HG03196 (cell line): Measurements from ENCODE around the gene NPIPA7.
"Not testable (repeated sequence)": the region's sequence is repeated elsewhere in the genome, so short reads cannot be mapped to it uniquely, and the experiment has no call there.

Experiments used
- ATAC-seq: cut with Tn5 transposase; IDR thresholded peaks from one replicate; pipeline ENCODE4 v1.9.1; 2021; ENCODE audit not compliant: unreplicated experiment

Gene NPIPA7

DNA sequence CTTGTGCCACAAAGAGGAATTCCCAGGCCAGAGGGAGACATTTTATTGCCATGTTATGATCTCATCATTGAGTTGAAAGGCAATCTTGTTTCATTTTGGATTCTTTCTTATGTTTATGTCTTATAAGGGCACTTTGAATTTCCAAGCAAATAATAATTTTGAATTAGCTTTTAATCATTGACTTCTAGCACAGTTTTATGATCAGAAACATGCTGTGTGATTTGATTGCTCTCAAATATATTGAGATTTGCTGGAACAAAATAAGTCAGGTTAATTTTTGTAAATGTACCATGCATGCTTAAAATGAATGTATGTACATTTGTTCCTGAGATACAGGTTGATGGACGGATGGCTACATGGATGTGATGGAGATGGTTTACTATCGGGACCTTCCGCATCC is at the start of gene NPIPA7:
NPIPA7 (plus strand) TSS at position 301 of the 400 bp plus-strand sequence. CDS start 105 bp downstream, outside the sequence.
- ATAC-seq, result not testable (repeated sequence)

DNA sequence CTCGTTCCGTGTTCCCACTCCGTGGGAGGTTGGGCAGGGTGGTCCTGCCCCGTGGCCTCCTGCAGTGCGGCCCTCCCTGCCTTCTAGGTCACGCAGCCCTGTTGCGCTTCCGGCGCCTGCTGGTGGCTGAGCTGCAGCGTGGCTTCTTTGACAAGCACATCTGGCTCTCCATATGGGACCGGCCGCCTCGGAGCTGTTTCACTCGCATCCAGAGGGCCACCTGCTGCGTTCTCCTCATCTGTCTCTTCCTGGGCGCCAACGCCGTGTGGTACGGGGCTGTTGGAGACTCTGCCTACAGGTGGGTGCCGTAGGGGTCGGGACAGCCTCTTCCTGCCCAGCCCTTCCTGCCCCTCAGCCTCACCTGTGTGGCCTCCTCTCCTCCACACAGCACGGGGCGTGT is 47.5 kb upstream of the NPIPA7 start:
- ATAC-seq, result not testable (repeated sequence)

DNA sequence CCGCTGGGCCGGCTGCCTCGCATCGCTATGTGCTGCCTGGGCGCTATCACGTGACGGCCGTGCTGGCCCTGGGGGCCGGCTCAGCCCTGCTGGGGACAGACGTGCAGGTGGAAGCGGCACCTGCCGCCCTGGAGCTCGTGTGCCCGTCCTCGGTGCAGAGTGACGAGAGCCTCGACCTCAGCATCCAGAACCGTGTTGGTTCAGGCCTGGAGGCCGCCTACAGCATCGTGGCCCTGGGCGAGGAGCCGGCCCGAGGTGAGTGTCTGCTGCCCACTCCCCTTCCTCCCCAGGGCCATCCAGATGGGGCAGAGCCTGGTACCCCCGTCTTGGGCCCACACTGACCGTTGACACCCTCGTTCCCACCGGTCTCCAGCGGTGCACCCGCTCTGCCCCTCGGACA is 21.4 kb upstream of the NPIPA7 start:
- ATAC-seq, result not testable (repeated sequence)

DNA sequence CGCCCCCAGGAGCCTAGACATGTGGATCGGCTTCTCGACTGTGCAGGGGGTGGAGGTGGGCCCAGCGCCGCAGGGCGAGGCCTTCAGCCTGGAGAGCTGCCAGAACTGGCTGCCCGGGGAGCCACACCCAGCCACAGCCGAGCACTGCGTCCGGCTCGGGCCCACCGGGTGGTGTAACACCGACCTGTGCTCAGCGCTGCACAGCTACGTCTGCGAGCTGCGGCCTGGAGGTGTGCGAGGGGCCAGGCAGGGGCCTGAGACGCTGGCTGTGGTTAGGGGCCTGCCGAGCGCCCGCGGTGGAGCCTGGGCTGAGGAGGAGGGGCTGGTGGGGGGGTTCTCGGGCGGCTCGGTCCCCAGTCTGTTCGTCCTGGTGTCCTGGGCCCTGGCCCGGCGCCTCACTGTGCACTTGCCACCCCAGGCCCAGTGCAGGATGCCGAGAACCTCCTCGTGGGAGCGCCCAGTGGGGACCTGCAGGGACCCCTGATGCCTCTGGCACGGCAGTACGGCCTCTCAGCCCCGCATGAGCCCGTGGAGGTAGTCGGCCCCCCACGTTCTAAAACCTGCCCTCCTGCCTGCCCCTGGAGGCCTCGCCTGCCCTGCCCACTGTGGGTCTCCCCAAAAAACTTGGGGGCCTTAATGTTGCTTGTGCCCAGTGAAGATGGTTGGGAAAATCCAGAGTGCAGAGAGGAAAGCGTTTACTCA is 20.2 kb upstream of the NPIPA7 start:
- not testable (repeated sequence) for ATAC-seq

DNA sequence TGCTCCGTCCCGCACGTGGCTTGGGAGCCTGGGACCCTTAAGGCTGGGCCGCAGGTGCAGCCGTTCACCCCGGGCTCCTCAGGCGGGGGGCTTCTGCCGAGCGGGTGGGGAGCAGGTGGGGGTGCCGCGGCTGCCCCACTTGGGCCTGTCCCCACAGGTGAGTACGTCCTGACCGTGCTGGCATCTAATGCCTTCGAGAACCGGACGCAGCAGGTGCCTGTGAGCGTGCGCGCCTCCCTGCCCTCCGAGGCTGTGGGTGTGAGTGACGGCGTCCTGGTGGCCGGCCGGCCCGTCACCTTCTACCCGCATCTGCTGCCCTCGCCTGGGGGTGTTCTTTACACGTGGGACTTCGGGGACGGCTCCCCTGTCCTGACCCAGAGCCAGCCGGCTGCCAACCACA is 15.3 kb upstream of the NPIPA7 start:
- ATAC-seq, result not testable (repeated sequence)

DNA sequence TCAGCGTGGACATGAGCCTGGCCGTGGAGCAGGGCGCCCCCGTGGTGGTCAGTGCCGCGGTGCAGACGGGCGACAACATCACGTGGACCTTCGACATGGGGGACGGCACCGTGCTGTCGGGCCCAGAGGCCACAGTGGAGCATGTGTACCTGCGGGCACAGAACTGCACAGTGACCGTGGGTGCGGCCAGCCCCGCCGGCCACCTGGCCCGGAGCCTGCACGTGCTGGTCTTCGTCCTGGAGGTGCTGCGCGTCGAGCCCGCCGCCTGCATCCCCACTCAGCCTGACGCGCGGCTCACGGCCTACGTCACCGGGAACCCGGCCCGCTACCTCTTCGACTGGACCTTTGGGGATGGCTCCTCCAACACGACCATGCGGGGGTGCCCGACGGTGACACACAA is 14.8 kb upstream of the NPIPA7 start:
- not testable (repeated sequence) for ATAC-seq

DNA sequence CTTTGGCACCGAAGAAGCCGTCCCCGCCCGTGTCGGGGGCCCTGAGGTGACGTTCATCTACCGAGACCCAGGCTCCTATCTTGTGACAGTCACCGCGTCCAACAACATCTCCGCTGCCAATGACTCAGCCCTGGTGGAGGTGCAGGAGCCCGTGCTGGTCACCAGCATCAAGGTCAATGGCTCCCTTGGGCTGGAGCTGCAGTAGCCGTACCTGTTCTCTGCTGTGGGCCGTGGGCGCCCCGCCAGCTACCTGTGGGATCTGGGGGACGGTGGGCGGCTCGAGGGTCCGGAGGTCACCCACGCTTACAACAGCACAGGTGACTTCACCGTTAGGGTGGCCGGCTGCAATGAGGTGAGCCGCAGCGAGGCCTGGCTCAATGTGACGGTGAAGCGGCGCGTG is 14.2 kb upstream of the NPIPA7 start:
- not testable (repeated sequence) for ATAC-seq

DNA sequence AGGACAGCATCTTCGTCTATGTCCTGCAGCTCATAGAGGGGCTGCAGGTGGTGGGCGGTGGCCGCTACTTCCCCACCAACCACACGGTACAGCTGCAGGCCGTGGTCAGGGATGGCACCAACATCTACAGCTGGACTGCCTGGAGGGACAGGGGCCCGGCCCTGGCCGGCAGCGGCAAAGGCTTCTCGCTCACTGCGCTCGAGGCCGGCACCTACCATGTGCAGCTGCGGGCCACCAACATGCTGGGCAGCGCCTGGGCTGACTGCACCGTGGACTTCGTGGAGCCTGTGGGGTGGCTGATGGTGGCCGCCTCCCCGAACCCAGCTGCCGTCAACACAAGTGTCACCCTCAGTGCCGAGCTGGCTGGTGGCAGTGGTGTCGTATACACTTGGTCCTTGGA is 13.6 kb upstream of the NPIPA7 start:
- not testable (repeated sequence) for ATAC-seq

DNA sequence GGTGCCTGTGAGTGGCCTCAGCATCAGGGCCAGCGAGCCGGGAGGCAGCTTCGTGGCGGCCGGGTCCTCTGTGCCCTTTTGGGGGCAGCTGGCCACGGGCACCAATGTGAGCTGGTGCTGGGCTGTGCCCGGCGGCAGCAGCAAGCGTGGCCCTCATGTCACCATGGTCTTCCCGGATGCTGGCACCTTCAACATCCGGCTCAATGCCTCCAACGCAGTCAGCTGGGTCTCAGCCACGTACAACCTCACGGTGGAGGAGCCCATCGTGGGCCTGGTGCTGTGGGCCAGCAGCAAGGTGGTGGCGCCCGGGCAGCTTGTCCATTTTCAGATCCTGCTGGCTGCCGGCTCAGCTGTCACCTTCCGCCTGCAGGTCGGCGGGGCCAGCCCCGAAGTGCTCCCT is 13.1 kb upstream of the NPIPA7 start:
- not testable (repeated sequence) for ATAC-seq

DNA sequence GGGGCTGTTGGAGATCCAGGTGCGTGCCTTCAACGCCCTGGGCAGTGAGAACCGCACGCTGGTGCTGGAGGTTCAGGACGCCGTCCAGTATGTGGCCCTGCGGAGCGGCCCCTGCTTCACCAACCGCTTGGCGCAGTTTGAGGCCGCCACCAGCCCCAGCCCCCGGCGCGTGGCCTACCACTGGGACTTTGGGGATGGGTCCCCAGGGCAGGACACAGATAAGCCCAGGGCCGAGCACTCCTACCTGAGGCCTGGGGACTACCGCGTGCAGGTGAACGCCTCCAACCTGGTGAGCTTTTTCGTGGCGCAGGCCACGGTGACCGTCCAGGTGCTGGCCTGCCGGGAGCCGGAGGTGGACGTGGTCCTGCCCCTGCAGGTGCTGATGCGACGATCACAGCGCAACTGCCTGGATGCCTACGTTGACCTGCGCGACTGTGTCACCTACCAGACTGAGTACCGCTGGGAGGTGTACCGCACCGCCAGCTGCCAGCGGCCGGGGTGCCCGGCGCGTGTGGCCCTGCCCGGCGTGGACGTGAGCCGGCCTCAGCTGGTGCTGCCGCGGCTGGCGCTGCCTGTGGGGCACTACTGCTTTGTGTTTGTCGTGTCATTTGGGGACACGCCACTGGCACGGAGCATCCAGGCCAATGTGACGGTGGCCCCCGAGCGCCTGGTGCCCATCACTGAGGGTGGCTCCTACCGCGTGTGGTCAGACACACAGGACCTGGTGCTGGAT is 12.2 kb upstream of the NPIPA7 start:
- ATAC-seq, result not testable (repeated sequence)

DNA sequence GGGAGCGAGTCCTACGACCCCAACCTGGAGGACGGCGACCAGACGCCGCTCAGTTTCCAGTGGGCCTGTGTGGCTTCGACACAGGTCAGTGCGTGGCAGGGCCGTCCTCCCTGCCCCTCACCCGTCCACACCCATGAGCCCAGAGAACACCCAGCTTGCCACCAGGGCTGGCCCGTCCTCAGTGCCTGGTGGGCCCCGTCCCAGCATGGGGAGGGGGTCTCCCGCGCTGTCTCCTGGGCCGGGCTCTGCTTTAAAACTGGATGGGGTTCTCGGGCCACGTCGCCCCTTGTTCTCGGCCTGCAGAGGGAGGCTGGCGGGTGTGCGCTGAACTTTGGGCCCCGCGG is 11.7 kb upstream of the NPIPA7 start:
- not testable (repeated sequence) for ATAC-seq

DNA sequence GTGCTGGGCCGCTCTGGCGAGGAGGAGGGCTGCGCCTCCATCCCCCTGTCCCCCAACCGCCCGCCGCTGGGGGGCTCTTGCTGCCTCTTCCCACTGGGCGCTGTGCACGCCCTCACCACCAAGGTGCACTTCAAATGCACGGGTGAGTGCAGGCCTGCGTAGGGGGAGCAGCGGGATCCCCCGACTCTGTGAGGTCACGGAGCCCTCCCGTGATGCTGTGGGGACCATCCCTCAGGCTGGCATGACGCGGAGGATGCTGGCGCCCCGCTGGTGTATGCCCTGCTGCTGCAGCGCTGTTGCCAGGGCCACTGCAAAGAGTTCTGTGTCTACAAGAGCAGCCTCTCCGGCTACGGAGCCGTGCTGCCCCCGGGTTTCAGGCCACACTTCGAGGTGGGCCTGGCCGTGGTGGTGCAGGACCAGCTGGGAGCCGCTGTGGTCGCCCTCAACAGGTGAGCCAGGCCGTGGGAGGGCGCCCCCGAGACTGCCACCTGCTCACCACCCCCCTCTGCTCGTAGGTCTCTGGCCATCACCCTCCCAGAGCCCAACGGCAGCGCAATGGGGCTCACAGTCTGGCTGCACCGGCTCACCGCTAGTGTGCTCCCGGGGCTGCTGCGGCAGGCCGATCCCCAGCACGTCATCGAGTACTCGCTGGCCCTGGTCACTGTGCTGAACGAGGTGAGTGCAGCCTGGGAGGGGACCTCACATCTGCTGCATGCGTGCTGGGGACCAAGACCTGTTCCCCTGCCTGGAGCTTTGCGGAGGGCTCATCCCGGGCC is 9.7 kb upstream of the NPIPA7 start:
- ATAC-seq, result not testable (repeated sequence)

DNA sequence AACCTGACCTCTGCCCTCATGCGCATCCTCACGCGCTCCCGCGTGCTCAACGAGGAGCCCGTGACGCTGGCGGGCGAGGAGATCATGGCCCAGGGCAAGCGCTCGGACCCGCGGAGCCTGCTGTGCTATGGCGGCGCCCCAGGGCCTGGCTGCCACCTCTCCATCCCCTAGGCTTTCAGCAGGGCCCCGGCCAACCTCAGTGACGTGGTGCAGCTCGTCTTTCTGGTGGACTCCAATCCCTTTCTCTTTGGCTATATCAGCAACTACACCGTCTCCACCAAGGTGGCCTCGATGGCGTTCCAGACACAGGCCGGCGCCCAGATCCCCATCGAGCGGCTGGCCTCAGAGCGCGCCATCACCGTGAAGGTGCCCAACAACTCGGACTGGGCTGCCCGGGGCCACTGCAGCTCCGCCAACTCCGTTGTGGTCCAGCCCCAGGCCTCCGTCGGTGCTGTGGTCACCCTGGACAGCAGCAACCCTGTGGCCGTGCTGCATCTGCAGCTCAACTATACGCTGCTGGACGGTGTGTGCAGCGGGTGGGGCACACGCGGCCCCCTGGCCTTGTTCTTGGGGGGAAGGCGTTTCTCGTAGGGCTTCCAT is 7.7 kb upstream of the NPIPA7 start:
- not testable (repeated sequence) for ATAC-seq

DNA sequence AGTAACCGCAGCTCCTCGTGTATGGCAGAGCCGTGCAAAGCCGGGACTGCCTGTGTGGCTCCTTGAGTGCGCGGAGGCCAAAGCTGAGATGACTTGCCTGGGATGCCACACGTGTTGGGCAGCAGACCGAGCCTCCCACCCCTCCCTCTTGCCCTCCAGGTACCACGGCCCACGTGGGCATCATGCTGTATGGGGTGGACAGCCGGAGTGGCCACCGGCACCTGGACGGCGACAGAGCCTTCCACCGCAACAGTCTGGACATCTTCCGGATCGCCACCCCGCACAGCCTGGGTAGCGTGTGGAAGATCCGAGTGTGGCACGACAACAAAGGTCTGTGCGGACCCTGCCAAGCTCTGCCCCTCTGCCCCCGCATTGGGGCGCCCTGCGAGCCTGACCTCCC is 4.7 kb upstream of the NPIPA7 start:
- ATAC-seq, result not testable (repeated sequence)

DNA sequence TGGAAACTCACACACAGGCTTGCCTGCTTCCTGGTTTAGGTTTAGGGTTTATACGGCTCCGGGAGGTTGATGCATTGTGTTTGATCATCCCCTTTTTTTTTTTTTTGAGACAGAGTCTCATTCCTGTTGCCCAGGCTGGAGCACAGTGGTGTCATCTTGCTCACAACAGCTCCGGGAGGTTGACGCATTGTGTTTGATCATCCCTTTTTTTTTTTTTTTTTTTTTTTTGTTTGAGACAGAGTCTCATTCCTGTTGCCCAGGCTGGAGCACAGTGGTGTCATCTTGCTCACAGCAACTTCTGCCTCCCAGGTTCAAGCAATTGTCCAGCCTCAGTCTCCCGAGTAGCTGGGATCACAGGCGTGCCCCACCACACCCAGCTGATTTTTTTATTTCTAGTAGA is 20.7 kb downstream of the NPIPA7 start:
- ATAC-seq, result not testable (repeated sequence)

DNA sequence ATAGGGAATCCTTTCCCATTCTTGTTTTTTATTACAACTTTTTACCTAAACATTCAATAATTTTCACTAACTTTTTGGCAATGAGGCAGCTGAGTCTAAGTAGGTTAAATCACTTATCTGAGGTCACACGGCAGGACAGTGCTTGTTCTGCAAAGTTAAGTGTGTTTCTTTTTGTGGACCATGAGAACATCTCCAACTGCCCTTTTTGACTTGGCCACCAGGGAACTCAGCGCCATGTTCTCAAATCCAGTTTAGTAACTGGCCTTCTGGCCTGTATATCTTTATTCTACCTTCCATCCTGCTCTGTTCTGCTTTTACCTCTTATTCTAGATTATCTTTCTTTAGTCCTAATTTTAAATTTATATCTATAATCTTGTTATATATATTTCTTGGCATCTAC is 23.4 kb downstream of the NPIPA7 start:
- ATAC-seq, result not testable (repeated sequence)

DNA sequence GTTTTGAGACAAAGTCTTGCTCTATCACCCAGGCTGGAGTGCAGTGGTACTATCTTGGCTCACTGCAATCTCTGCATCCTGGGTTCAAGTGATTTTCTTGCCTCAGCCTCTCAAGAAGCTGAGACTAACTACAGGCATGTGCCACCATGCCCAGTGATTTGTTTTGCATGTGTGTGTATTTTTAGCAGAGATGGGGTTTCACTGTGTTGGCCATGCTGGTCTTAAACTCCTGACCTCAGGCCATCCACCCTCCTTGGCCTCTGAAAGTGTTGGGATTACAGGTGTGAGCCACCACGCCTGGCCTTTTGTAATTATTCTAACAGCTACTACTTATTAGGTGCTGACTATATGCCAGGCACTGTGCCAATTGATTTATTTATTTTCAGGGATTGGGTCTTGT is 25.3 kb downstream of the NPIPA7 start:
- ATAC-seq, result not testable (repeated sequence)

DNA sequence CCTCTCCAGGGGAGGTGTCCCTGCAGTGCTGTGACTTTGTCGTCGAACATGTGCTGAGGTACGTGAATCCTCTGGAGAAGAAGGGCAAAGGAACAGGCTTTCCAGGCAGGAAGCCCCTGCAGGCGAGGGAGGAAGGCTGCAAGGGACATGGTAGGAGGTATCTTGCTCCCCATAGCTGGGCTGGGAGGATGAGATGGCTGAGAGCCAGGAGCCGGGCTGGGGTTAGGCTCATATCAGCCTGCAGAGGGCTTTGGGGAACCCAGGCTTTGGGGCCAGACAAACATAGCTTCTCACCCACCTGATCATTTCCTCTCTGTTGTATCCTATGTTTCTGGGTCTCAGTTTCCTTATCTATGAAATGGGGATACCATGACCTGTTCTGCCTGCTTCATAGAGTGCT is 26.5 kb downstream of the NPIPA7 start:
- ATAC-seq, result not testable (repeated sequence)

DNA sequence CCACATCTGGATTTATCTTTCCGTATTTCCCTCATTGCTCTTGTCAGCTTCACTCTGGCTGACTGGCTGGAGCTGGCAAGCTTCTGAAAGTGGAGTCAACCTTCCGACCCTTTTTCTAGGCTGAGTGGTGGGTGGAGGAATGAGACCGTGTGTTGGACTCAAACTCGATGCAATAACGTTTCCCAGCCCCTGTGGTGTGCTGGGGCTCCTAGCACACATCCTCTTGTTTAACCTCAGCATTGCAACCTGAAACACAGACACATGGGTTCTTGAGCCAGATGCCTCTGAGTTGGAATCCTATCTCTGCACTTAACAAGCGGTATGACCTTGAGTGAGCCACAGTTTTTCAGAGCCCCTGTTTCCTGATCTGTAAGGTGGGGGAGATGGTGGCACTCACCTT is 29.5 kb downstream of the NPIPA7 start:
- ATAC-seq, result not testable (repeated sequence)

DNA sequence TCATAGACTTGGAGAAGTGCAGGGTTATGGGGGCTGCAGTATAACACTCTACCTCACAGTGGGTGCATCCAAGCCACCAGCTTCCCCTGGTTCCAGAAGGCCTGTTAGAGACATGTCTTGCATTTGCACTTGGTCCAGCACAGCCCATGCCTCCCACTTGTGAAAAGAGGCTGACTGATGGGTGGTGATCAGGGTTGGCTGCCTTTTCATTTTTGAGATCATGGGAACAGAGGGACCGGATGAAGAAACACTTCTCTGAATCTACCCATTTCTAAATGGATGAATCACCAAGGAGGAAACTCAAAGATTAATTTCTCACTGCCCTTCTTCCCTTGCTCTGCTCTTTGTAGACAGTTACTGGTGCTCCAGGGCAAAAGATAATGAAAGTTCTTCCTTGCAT is 34.8 kb downstream of the NPIPA7 start:
- ATAC-seq, result not testable (repeated sequence)

DNA sequence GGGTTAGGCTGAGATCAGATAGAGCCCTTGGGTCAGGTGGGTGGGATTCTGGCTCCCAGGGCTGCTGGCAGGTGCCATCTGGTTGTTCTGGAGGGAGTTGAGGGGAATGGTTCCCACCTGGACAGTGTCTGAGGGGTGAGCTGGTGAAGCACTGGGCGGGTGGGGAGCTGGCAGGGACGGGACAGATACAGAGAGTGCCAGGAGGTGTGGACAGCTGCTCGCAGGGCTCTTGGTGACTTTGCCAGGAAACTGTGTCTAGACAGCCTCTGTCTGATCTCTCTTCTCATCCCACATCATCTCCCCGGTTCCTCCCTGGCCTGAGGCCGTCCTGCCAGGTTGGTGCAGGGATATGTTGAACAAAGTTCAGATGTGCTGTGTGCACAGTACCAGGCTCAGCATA is 38.1 kb downstream of the NPIPA7 start:
- ATAC-seq, result not testable (repeated sequence)
